Measurements from ENCODE around the gene SCAMP1.

DNA sequence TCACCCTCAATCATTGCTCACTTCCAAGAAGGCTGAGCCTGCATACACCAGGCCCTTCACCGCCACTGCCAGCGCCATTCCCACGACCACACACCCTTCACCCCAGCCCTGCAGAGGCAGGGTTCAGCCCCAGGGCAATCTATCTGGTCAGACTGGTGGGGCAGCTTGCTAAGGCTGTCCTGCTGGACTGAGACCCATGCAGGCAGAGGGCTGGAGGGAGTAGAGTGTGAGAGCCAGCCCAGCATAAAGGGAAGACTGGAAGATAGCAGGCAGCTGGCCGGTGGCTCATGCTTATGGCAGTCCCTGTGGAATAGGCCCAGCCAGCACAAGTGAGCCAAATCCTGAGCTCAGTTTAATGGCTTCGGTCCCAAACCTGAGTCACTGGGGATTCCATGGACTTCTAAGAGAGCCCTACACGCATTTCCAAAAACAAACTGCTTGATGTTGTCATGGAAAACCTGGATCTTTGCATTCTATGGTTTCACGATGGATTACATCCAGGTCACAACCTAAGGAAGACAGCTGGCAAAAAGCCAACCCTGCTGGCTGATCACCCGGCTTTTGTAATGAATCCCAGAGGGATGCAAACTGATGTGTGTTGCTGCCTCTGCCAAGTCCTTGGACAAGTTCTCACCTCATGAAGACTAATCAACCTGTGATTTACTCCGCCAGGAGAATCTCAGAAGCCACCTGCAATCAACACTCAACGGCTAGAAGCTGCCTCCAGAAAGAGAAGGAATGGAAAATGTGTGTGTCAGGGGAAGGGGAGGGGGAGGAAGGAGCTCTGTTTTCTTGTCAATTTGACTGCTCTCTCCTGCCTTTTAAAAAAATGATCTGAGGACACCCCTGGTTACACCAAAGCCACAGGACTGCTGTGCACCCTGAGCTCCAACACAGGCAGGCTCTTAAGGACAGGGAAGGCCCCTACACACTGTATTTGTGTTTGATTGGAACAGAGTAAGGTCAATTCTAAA is 144.6 kb downstream of the SCAMP1 start:
- TF ChIP-seq, protein P1, sequence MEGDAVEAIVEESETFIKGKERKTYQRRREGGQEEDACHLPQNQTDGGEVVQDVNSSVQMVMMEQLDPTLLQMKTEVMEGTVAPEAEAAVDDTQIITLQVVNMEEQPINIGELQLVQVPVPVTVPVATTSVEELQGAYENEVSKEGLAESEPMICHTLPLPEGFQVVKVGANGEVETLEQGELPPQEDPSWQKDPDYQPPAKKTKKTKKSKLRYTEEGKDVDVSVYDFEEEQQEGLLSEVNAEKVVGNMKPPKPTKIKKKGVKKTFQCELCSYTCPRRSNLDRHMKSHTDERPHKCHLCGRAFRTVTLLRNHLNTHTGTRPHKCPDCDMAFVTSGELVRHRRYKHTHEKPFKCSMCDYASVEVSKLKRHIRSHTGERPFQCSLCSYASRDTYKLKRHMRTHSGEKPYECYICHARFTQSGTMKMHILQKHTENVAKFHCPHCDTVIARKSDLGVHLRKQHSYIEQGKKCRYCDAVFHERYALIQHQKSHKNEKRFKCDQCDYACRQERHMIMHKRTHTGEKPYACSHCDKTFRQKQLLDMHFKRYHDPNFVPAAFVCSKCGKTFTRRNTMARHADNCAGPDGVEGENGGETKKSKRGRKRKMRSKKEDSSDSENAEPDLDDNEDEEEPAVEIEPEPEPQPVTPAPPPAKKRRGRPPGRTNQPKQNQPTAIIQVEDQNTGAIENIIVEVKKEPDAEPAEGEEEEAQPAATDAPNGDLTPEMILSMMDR (IDR thresholded peaks at IDR 0.05), result no peak
- no peak for TF ChIP-seq POLR2A (IDR thresholded peaks at IDR 0.05)

All from breast epithelium (tissue), 3 donors.